HG02884 (cell line): ENCODE measurements around the gene PKD2.
A peak's percentile ranks its signal among the peaks of the same experiment; 100 is the strongest.
"Not testable (repeated sequence)": the region's sequence is repeated elsewhere in the genome, so short reads cannot be mapped to it uniquely, and the experiment has no call there.

ENCODE experiments used
- ATAC-seq: cut with Tn5 transposase; IDR thresholded peaks from one replicate; pipeline ENCODE4 v1.9.1; 2021; ENCODE audit warnings: mild to moderate bottlenecking, moderate library complexity; ENCODE audit not compliant: unreplicated experiment

PKD2 gene

DNA sequence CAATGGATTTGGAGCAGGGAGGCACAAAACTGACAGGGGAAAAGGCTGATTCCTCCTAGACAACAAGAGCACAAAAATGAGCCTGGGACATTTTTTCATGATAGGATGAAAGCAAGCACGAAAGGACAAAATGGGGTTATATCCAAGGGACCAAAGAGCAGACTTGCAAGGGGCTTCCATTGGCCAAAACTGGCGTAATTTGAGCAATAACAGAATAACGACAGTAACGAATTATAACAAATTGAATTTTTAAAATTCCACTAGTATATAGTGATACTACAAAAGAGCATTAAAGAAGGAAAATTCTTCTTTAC, 21.6 kb upstream of the PKD2 start:
- ATAC-seq = no peak

DNA sequence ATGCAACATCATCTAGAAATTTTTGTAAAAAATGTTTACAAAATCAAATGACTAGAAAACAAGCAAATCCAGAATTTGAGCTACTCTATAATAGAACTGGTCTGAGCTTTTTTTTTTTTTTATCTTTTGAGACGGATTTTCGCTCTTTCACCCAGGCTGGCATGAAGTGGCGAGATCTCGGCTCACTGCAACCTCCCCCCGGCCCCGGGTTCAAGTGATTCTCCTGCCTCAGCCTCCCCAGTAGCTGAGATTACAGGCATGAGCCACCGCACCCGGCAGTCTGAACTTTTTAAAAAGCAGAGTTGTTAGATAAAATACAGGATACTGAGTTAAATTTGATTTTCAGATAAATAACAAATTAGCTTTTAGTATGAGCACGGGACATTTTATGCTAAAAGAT, 20.9 kb upstream of the PKD2 start:
- no peak for ATAC-seq

DNA sequence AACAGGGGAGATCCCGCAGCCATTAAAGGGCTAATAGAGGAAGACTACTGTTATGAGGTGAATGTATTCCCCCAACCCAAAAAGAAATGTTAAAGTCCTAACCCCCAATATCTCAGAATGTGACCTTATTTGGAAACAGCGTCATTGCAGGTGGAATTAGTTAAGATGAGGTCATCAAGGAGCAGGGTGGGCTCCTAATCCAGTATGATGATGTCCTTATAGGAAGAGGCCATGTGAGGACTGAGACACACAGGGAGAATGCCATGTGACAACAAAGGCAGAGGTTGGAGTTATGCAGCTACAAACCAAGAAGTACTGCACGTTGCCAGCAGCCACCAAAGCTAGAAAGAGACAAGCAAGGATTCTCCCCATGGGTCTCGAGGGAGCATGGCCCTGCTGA, 17.7 kb upstream of the PKD2 start:
- ATAC-seq = no peak

DNA sequence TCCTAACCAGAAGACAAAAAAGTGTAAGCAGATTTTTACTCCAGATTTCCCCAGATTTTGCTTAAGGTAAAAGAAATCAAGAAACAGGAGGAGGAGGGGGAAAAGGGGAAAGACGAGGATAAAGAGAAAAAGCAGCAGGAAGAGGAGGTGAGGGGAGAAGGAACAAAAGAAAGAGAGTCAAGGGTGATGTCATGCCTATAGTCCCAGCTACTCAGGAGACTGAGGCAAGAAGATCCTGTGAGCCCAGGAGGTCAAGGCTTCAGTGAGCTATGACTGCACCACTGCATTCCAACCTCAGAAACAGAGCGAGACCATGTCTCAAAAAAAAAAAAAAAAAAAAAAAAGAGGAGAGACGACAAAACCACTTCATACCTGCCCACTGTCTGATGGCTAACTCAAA, 12.0 kb upstream of the PKD2 start:
- ATAC-seq = no peak

DNA sequence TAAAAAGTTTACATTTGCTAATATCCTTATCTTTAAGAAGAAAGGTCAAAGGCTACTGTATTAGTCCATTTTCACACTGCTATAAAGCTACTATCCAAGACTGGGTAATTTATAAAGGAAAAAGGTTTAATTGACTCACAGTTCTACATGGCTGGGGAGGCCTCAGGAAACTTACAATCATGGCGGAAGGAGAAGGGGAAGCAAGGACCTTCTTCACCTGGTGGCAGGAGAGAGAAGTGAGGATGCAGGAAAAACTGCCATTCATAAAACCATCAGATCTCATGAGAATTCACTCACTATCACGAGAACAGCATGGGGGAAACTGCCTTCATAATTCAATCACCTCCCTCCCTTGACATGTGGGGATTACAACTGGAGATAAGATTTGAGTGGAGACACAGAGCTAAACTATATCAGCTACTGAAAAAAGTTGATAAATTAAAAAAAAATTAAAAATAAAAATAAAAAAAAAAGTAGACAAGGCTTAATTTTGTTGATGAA, 8.2 kb upstream of the PKD2 start:
- not testable (repeated sequence) for ATAC-seq

DNA sequence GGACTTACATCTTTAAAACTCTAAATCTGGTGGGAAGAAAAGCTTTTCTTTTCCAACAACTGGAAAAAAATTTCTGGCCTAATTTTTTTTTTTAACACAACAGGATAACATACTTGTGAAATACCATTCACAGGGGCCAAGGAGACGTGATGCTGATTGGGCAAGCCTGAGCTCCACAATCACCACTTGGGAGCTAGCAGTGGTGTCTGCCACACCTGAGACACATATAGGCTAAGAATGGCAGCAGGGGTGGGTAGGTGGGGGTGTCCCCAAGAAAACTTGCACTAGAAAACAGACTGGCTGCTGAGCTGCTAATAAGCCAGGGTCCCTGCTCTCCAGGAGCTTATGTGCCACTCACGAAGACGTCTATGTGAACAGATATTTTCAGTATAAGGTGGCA, 5.6 kb upstream of the PKD2 start:
- no peak for ATAC-seq

DNA sequence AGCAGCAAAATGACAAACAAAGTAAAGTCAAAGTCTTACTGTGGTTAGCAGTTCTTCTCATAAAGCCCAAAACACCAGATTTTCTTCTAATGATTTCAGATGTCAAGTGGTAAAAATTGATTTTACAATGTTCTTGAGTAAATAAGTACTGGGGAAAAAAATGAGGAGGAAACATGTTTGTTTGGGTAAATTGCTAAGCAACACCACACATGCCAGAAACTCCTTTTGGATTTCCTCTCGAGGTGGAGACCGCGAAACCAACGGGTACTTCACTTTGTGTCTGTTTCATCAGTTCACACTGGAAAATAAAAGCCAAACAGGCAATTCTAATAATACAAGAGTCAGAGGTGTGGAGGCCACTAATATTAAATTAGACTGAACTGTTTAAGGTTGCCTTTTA, 4.6 kb upstream of the PKD2 start:
- no peak for ATAC-seq

DNA sequence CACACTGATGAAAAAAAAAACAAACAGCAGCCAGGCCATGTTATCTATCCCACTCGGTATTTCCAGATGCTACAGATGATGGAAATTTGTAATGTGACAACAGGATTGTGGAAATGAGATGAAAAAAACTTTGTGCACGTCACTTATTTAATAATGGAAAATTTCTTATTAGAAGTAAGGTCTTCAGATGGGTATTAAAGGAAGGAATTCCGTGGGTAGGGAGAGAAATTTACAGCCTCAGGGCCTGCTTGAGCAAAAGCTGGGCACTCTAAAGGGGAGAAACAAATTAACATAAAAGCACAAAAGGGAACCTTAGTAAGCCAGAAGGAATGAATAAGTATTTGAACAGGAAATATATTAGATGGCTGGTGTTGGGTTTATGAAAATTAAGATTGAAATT, 4.2 kb upstream of the PKD2 start:
- ATAC-seq = no peak

DNA sequence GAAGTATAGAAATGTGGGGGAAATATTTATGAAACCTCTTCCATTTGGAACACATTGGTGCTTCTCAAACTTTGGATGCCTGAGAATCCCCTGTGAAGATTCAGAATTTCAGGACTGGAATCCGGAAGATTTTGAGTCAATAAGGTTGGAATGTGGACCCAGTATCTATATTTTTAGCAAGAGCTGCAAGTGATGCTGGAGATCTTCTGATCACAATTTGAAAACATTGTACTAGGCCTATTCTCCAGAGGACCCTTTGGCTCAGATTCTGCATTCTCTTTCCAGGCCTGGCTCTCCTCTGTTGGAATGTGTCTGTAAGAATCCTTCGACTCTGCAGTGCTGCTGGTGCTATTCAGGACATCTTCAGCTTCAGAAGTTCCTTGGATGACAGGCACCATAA, 2.4 kb upstream of the PKD2 start:
- ATAC-seq = no peak

DNA sequence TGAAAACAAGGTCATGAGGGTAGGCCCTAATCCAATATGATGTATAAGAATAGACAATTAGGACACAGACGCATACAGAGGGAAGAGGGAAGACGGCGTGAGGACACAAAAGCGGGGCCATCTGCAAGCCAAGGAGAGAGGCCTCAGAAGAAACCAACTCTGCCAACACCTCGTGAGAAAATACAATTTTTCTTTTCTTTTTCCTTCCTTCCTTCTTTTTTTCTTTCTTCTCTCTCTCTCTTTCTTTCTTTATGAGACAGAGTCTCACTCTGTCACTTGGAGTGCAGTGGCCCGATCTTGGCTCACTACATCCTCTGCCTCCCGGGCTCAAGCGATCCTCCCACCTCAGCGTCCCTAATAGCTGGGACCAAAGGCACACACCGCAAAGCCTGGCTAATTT, 1.5 kb upstream of the PKD2 start:
- no peak for ATAC-seq

DNA sequence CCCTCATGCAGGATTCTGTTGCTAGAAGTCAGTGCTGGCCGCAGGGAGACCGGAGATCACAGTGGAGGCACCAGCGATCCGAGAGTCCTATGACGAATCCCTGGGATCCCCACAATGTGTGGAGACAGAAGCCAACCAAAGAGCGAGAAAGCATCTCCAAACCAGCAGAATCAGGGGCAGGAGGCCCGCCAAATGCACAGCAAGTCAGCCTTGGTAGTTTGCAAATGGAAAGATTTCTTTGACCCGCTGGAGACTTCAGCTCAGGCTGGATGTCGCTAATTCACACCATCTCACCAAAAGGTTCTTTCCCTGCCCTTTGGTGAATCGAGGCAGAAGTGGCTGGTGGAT, 505 bp upstream of the PKD2 start:
- ATAC-seq = no peak

DNA sequence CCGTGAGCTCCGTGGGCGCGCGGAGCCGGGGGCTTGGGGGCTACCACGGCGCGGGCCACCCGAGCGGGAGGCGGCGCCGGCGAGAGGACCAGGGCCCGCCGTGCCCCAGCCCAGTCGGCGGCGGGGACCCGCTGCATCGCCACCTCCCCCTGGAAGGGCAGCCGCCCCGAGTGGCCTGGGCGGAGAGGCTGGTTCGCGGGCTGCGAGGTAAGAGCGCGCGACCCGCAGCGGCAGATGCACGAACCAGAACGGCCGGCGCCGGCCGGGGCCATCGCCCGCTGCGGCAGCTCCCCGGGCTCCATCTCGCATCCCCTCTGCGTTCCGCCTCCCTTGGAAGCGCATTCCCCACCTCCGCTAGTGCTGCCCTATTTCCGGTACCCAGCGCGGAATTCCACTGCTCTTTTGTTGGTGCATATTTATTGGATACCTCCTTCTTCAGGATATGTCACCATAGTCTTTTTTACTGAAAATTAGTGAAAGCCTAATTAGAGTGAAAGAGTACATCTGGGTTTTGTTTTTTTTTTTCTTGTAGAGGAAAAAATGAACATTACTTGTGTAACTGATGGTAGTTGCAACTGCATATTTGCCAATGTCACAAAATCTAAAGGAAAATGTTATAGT, 797 bp downstream of the PKD2 start:
- peak; percentile 26 for ATAC-seq

DNA sequence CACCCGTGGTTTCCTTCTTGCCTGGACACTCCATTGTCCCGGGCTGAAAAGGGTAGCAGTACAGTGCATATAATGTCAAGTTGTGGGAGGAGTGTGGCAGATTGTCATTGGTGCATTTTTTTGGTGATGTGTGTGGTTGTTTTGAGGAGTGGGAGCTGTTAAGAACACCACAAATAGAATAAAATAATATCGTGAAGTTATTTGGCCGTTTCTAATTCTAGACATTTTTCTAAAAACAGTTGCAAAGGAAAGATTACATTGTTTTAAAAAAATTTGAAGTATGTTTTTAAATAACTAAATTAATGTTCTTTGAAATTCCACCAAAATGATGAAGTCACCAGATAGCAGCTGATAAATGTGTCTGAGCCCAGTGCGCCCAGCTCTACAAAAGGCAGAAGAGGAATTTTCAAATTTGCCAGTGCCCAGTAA, 1.3 kb downstream of the PKD2 start:
- ATAC-seq = no peak

DNA sequence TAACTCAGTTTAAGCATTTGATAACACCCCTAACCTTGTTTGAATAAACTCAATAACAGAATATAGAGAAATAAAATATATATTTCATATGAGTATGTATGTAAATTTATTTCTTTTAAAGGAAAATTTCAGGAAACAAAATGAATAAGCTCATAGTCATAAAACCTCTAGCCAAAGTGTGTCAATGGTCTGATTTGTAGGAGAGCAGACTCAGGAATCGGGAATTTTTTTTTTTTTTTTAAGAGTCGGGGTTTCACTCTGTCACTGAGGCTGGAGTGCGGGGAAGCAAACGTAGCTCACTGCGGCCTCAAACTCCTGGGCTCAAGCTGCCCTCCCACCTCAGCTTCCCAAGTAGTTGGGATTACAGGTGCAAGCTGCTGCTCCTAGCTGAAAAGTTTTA, 2.4 kb downstream of the PKD2 start:
- ATAC-seq = no peak

DNA sequence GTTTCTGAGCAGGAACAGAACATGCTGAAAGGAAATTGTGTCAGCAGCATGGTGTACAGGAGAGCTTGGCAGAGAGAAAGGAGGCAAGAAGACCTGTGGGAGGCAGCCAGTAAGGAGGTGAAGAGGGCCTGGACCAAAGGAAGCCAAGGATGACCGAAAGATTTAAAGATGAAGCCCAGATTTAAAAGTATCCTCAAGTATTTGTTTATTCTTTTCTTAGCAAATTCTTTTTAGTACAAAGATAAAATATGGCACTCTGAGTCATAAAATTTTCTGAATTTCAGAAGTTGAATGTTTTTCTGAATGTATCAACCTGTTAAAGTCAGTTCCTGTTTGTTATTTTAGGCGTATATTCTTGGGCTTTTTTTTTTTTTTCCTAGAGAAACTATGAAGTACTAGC, 3.5 kb downstream of the PKD2 start:
- no peak for ATAC-seq

DNA sequence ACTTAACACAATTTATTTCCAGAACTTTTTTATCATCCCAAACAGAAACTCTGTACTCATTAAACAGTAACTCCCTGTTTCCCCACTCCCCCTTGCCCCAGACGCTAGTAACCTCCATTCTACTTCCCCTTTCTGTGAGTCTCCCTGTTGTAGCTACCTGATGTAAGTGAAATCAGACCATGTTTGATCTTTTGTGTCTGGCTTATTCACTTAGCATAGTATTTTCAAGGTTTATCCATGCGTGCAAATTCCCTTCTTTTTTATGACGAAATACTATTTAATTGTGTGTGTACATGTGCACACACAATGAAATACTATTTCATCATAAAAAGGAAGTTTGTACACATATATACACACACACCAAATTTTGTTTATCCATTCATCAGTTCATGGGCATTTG, 5.2 kb downstream of the PKD2 start:
- peak; percentile 52 for ATAC-seq

DNA sequence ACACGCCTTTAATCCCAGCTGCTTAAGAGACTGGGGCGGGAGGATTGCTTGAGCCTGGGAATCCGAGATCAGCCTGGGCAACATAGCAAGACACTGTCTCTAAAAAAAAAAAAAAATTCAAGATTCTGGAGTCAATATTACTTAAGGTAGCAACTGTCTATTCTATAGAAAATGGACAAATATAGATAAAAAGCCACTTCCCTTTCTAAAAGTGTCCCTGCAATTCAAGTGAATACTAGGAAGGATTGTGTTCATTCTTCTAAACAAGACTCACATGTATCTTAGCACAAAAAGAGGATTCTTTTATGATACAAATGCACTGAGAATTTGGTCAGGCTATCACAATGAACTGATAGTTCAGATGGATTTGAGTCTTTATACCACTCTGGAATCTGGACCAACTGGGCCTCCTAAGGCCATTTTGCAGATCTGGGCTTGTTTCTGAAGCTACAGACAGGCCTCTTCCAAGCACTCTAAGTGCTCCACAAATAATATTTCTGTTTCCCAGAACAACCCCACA, 7.0 kb downstream of the PKD2 start:
- ATAC-seq = no peak

DNA sequence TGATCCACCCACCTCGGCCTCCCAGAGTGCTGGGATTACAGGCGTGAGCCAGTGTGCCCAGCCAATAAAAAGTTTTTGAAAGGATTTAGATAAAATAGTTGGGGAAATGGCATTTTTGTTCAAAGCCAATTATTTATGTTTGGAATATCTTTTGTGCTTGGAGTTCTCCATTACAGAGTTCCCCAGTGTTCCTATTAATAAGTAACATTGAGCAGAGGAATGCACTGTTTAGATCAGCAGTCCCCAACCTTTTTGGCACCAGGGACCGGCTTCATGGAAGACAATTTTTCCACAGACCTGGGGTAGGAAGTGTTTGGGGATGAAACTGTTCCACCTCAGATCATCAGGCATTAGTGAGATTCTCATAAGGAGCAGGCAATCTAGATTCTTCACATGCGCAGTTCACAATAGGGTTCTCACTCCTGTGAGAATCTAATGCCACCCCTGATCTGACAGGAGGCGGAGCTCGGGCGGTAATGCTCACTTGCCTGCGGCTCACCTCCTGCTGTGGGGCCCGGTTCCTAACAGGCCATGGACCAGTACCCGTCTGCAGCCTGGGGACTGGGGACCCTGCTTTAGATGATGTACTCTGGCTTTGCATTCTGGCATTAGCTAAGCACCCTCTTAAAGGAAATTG, 8.3 kb downstream of the PKD2 start:
- no peak for ATAC-seq

DNA sequence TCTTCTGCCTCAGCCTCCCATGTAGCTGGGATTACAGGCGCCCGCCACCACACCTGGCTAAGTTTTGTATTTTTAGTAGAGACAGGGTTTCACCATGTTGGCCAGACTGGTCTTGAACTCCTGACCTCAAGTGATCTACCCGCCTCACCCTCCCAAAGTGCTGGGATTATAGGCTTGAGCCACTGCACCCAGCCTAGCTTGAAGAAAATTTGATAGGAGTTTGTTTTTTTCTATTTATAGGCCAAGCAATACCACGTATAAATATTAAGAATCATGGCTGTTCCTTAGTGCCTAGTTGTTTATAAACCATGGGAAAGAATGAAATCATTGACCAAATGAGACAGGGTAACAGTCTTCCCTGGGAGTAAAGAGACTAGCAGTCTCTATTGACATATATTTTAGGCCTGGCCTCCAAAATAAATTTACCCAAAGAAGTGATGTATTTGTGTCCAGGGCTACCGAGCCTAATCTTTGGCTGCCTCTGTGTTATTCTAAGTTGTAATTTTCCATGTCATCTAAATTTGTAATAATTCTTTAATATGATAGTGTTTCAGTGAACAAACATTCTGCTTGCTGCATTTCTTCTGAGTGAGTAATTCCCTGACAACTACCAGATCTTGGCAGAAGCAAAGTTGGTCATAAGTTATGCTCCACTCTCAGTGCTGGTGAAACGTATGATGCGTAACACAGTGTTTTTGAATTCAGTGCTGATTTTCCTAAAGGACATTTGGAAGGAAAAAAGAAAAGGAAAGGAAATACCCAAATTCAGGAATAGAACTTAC, 10.3 kb downstream of the PKD2 start:
- no peak for ATAC-seq

DNA sequence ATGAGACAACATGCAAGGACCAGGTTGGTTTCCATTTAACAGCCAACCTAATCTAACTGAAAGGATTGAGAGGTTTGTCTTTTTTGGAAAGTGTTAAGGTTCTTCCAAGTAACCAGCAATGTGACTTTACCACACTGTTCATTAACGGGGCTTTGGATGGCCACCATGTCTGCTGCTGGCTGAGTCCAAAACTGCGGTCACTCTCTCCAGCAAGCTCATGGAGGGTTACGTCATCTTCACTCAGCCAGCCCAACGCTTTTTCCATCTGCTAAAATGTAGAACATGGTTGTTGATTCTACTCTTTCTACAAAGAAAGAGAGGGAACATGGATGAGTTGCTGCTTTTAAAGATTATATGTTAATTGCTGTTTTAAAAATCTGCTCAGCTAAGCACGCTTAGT, 11.0 kb downstream of the PKD2 start:
- no peak for ATAC-seq

DNA sequence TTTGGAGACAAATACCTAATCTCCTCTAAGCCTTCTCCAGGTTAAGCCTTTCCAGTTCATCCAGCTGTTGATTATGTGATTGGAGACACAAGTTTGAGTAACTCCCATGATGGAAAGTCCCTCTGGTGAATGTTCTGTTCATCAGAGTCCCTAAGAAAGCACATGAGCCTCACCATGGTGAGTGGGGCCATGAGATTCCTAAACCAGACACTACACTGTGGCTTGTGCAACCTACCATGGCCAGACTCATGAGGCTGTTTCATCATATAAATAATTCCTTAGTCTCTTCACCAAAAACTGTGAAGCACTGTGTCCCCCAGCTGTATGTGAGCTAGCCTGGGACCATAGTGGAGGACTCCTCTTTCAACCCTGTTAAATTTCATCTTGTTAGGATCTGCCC, 14.4 kb downstream of the PKD2 start:
- no peak for ATAC-seq

DNA sequence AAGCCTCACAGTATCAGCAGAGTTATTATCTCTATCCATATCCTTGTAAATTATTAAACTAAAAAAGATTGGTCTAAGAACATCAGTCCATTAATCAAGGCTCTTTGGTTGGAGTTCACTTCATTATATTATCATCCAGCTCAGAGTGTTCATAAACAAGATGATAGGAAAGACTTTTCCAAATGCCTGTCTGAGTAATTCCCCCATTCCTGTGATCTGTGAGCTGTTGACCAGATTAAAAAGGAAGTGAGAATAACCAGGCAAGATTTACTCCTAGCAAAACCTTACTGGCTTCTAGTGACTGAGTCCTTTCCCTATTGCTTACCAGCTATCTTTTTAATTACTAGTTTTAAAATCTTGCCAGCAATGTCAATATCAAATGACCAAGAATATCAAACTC, 14.9 kb downstream of the PKD2 start:
- no peak for ATAC-seq
